ENCODE measurements around the gene JAK1.
A peak's percentile ranks its signal among the peaks of the same experiment; 100 is the strongest.

Gene JAK1

GRCh38 chr1:64898107-64898861 is 68.1 kb downstream of the JAK1 start:
- intact Hi-C loops (cut with DNase I; ENCODE audit: low total_unique reads), result no loop called here

GRCh38 chr1:64896551-64896950 is 69.8 kb downstream of the JAK1 start:
- H3K4me3 ChIP-seq, result no peak overlapping the region
- no peaks in the 10 kb centered on the region for H3K27me3 ChIP-seq
- no peak for TF ChIP-seq CTCF (IDR thresholded peaks at IDR 0.05)
- no peaks in the 10 kb centered on the region for H3K9me3 ChIP-seq
- H3K36me3 ChIP-seq, result no peaks in the 10 kb centered on the region
- DNase-seq, result no peak
- intact Hi-C loops (cut with DNase I; ENCODE audit: low total_unique reads), result no loop called here
- H3K4me1 ChIP-seq, result peaks cover 0 to 48% (median 27%) of the 10 kb centered on the region in 4 donors
- H3K27ac ChIP-seq, result peak overlapping the region in 1 of 2 donors; percentile 36

More at GRCh38 chr1:64898107-64898861, 68.1 kb downstream of the JAK1 start:
- H3K4me1 ChIP-seq, result peaks cover 0 to 30% (median 16%) of the 10 kb centered on the region in 4 donors
- H3K36me3 ChIP-seq, result no peaks in the 10 kb centered on the region
- no peaks in the 10 kb centered on the region for H3K9me3 ChIP-seq
- no peaks in the 10 kb centered on the region for H3K27me3 ChIP-seq
- DNase-seq, result peak; percentile 95 to 96
- TF ChIP-seq CTCF (IDR thresholded peaks at IDR 0.05), result no peak
- peak overlapping the region; percentile 70 to 78 for H3K27ac ChIP-seq
- H3K4me3 ChIP-seq, result no peak overlapping the region

- no peak for TF ChIP-seq CTCF (IDR thresholded peaks at IDR 0.05)
- H3K4me3 ChIP-seq, result no peak overlapping the region
- no peaks in the 10 kb centered on the region for H3K27me3 ChIP-seq
- no peak overlapping the region for H3K27ac ChIP-seq
- no peaks in the 10 kb centered on the region for H3K9me3 ChIP-seq
- intact Hi-C loops (cut with DNase I; ENCODE audit: low total_unique reads), result no loop called here
- H3K4me1 ChIP-seq, result peaks cover 0 to 57% (median 32%) of the 10 kb centered on the region in 4 donors
- no peaks in the 10 kb centered on the region for H3K36me3 ChIP-seq
- DNase-seq, result no peak
These were observed 70.8 kb downstream of the JAK1 start for GRCh38 chr1:64895500-64895899.

- no peak for TF ChIP-seq CTCF (IDR thresholded peaks at IDR 0.05)
- Histone ChIP-seq H3K9me3 (no peaks in the 10 kb centered on the region), H3K36me3 (no peaks in the 10 kb centered on the region), H3K27me3 (no peaks in the 10 kb centered on the region), H3K4me1 (peaks cover 0 to 65% (median 36%) of the 10 kb centered on the region in 4 donors), H3K4me3 (no peak overlapping the region), H3K27ac (no peak overlapping the region)
- intact Hi-C loops (cut with DNase I; ENCODE audit: low total_unique reads), result no loop called here
- DNase-seq, result no peak
These were observed 71.7 kb downstream of the JAK1 start for GRCh38 chr1:64894438-64895196.

- intact Hi-C loops (cut with DNase I; ENCODE audit: low total_unique reads), result no loop called here
- H3K4me1 ChIP-seq, result peaks cover 0 to 72% (median 40%) of the 10 kb centered on the region in 4 donors
- no peak overlapping the region for H3K4me3 ChIP-seq
- no peak for TF ChIP-seq CTCF (IDR thresholded peaks at IDR 0.05)
- H3K27me3 ChIP-seq, result no peaks in the 10 kb centered on the region
- no peak for DNase-seq
- H3K27ac ChIP-seq, result no peak overlapping the region
- H3K36me3 ChIP-seq, result no peaks in the 10 kb centered on the region
- no peaks in the 10 kb centered on the region for H3K9me3 ChIP-seq
These were observed 72.4 kb downstream of the JAK1 start for GRCh38 chr1:64893921-64894320.

All from tibial artery (tissue), 4 donors.